CD14-positive monocyte (primary cell): ENCODE measurements around the gene POMGNT2. TPM values are rescaled to one million over a fixed set of nuclear protein-coding genes. Genes with fewer than 3 reads are reported as not detected.

Experiments used
- DNase-seq, 3 donors: peaks; one replicate each; pipeline ENCODE4 v3.0.0-alpha.2; 2011 to 2022
- H2AFZ ChIP-seq: 2 replicates; pipeline ENCODE4 v1.6.0; 2012; ENCODE audit warnings: mild to moderate bottlenecking, low read depth, low read length, inconsistent platforms; ENCODE audit not compliant: insufficient read depth, poor library complexity, severe bottlenecking
- H3K27ac ChIP-seq, 2 donors: 1 replicate in 1 of 2; 2 replicates in 1 of 2; pipeline ENCODE4 v1.5.1; 2012 to 2013; ENCODE audit warnings: low read length in 2 of 2, control low read depth in 1 of 2, inconsistent platforms in 1 of 2, low read depth in 1 of 2, mild to moderate bottlenecking in 1 of 2
- H3K27me3 ChIP-seq, 2 donors: one replicate each; pipeline versions ENCODE4 v1.6.0 to v1.6.1; 2011 to 2013; ENCODE audit warnings: low read length in 2 of 2; ENCODE audit not compliant: control insufficient read depth in 2 of 2, insufficient read depth in 2 of 2
- H3K36me3 ChIP-seq, 2 donors: replicated peaks in 1 of 2; 1 replicate in 1 of 2; 2 replicates in 1 of 2; pipeline versions ENCODE4 v1.5.1 to v1.6.1; 2012 to 2013; ENCODE audit warnings: low read length in 2 of 2, control low read depth in 1 of 2, inconsistent platforms in 1 of 2, mild to moderate bottlenecking in 1 of 2; ENCODE audit not compliant: insufficient read depth in 2 of 2, control insufficient read depth in 1 of 2
- H3K4me1 ChIP-seq, 2 donors: 1 replicate in 1 of 2; 2 replicates in 1 of 2; pipeline versions ENCODE4 v1.5.1 to v1.6.1; 2012 to 2013; ENCODE audit warnings: low read length in 2 of 2, control low read depth in 1 of 2, inconsistent platforms in 1 of 2, mild to moderate bottlenecking in 1 of 2, moderate library complexity in 1 of 2; ENCODE audit not compliant: insufficient read depth in 2 of 2, control insufficient read depth in 1 of 2
- H3K4me2 ChIP-seq: replicated peaks from 2 replicates; pipeline ENCODE3; 2012; ENCODE audit warnings: low read length, moderate library complexity, mild to moderate bottlenecking; ENCODE audit not compliant: poor library complexity, severe bottlenecking; ENCODE audit errors: extremely low read depth
- H3K4me3 ChIP-seq, 3 experiments: fragments of 200-600 bp in 1 of 3; sonication (generic) in 1 of 3; replicated peaks in 1 of 3; 1 replicate in 2 of 3; 2 replicates in 1 of 3; pipeline ENCODE4 v1.5.1; 2011 to 2013; ENCODE audit warnings: low read length in 3 of 3, mild to moderate bottlenecking in 3 of 3, control low read depth in 2 of 3, low read depth in 2 of 3, inconsistent platforms in 1 of 3, moderate library complexity in 1 of 3
- H3K79me2 ChIP-seq: 2 replicates; pipeline ENCODE4 v1.6.0; 2012; ENCODE audit warnings: mild to moderate bottlenecking, control low read depth, inconsistent platforms, low read length, moderate library complexity; ENCODE audit not compliant: insufficient read depth
- H3K9ac ChIP-seq: 2 replicates; pipeline ENCODE4 v1.6.0; 2017; ENCODE audit warnings: low read length, mild to moderate bottlenecking; ENCODE audit not compliant: insufficient read depth, poor library complexity, severe bottlenecking
- H3K9me3 ChIP-seq, 2 donors: replicated peaks in 1 of 2; 1 replicate in 1 of 2; 2 replicates in 1 of 2; pipeline versions ENCODE4 v1.5.1 to v1.6.1; 2012 to 2013; ENCODE audit warnings: low read length in 2 of 2, control low read depth in 1 of 2; ENCODE audit not compliant: control insufficient read depth in 1 of 2, insufficient read depth in 1 of 2
- H4K20me1 ChIP-seq: 2 replicates; pipeline ENCODE4 v1.6.0; 2012; ENCODE audit warnings: mild to moderate bottlenecking, low read length, control low read depth, moderate library complexity; ENCODE audit not compliant: insufficient read depth
- H3K27ac Mint-ChIP-seq, 7 donors: one replicate each; pipeline ENCODE4 v1.8.0; 2020; ENCODE audit warnings: mild to moderate bottlenecking in 7 of 7, mixed read lengths in 7 of 7, moderate library complexity in 6 of 7, inconsistent platforms in 2 of 7
- H3K27me3 Mint-ChIP-seq, 3 donors: one replicate each; pipeline ENCODE4 v1.8.0; 2021 to 2022; ENCODE audit warnings: low read depth in 3 of 3, mild to moderate bottlenecking in 3 of 3, mixed read lengths in 3 of 3, moderate library complexity in 3 of 3, inconsistent platforms in 1 of 3
- H3K36me3 Mint-ChIP-seq, 2 donors: one replicate each; pipeline ENCODE4 v1.8.0; 2020; ENCODE audit warnings: mixed read lengths in 2 of 2, inconsistent platforms in 1 of 2, mild to moderate bottlenecking in 1 of 2
- H3K4me1 Mint-ChIP-seq: one replicate; pipeline ENCODE4 v1.8.0; 2020; ENCODE audit warnings: mild to moderate bottlenecking, mixed read lengths
- H3K4me3 Mint-ChIP-seq, 2 donors: one replicate each; pipeline ENCODE4 v1.8.0; 2020; ENCODE audit warnings: mild to moderate bottlenecking in 2 of 2, mixed read lengths in 2 of 2, moderate library complexity in 1 of 2
- H3K9me3 Mint-ChIP-seq, 7 donors: one replicate each; pipeline ENCODE4 v1.8.0; 2020 to 2022; ENCODE audit warnings: mixed read lengths in 7 of 7, mild to moderate bottlenecking in 6 of 7, moderate library complexity in 6 of 7, inconsistent platforms in 2 of 7
- CTCF ChIP-seq: fragments of 200-600 bp; IDR thresholded peaks from one replicate; pipeline ENCODE4 v1.8.0; 2022; ENCODE audit warnings: antibody characterized with exemption, mild to moderate bottlenecking
- WGBS: methylation state at CpG from one replicate; pipeline ENCODE4 v1.1.5; 2013; ENCODE audit warnings: missing lambda C conversion rate; ENCODE audit not compliant: insufficient coverage; 5-methylcytosine and 5-hydroxymethylcytosine counted together
- intact Hi-C, 2 donors: fragments of 100-400 bp; cut with micrococcal nuclease; formaldehyde crosslinking; loops; one replicate each; pipeline versions ENCODE4 v1.15.0 to v1.15.1; 2023
- polyA plus RNA-seq, 3 donors: library from polyadenylated mRNA; depleted of rRNA in 1 of 3; unstranded in 2 of 3; stranded (reverse) in 1 of 3; fragments of 300-500 nt in 2 of 3; fragments of >200 nt in 1 of 3; fragmentation: Illumina TruSeq in 2 of 3; gene quantifications; 1 replicate in 2 of 3; 2 replicates in 1 of 3; pipeline ENCODE4 v1.2.3, GENCODE V29; 2012 to 2021

Gene POMGNT2
- polyA plus RNA-seq, 3 donors, result 4.3 to 5.1 (median 4.4) TPM

GRCh38 chr3:43077707-43078106, 28.2 kb downstream of the POMGNT2 start:
- intact Hi-C loops, result no loop called here
- no peak overlapping the region for H3K9ac ChIP-seq
- no peak overlapping the region for H2AFZ ChIP-seq
- peaks cover 3 to 18% (median 4%) of the 10 kb centered on the region in 7 donors for H3K9me3 Mint-ChIP-seq
- peaks cover 8 to 21% of the 10 kb centered on the region in 2 donors for H3K36me3 Mint-ChIP-seq
- DNase-seq, result no peak
- H3K4me3 ChIP-seq, result no peak overlapping the region
- no peaks in the 10 kb centered on the region for H3K4me1 Mint-ChIP-seq
- H3K27me3 Mint-ChIP-seq, result peaks cover 0 to 2% (median 2%) of the 10 kb centered on the region in 3 donors
- no peaks in the 10 kb centered on the region for H4K20me1 ChIP-seq
- H3K27ac ChIP-seq, result no peak overlapping the region
- no peaks in the 10 kb centered on the region for H3K9me3 ChIP-seq
- TF ChIP-seq CTCF, result no peak
- H3K27me3 ChIP-seq, result no peaks in the 10 kb centered on the region
- no peaks in the 10 kb centered on the region for H3K4me1 ChIP-seq
- no peaks in the 10 kb centered on the region for H3K79me2 ChIP-seq
- peaks cover 0 to 13% of the 10 kb centered on the region in 2 donors for H3K36me3 ChIP-seq
- H3K27ac Mint-ChIP-seq, result no peak overlapping the region
- H3K4me2 ChIP-seq, result no peak overlapping the region
- no peak overlapping the region for H3K4me3 Mint-ChIP-seq

DNA sequence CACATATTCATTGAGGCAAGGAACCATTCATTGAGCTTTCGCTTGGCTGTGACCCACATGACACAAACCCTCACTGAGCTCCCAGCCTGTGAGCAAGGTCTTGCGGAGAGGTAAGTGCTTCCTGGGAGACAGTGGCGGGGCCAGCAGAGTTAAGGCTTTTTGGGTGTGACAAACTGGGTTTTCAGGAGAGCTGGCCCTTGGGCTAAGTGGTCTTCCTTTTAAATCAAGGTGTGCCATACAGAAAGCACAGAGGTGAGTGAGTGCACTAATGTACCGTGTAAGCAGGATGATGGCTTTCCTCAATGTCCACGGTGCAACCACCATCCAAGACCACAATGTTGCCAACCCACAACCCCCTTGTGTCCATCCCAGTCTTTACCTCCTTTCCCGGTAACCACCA, 28.6 kb downstream of the POMGNT2 start:
- Histone ChIP-seq H3K9me3 (no peaks in the 10 kb centered on the region), H2AFZ (no peak overlapping the region), H3K27me3 (no peaks in the 10 kb centered on the region), H3K4me2 (no peak overlapping the region), H3K9ac (no peak overlapping the region), H3K4me3 (no peak overlapping the region), H4K20me1 (no peaks in the 10 kb centered on the region), H3K36me3 (peaks cover 0 to 13% of the 10 kb centered on the region in 2 donors), H3K79me2 (no peaks in the 10 kb centered on the region), H3K27ac (no peak overlapping the region), H3K4me1 (no peaks in the 10 kb centered on the region)
- intact Hi-C loops, result no loop called here
- H3K36me3 Mint-ChIP-seq, result peaks cover 8 to 21% of the 10 kb centered on the region in 2 donors
- TF ChIP-seq CTCF, result no peak
- H3K9me3 Mint-ChIP-seq, result peaks cover 0 to 14% (median 4%) of the 10 kb centered on the region in 7 donors
- peaks cover 0 to 3% (median 2%) of the 10 kb centered on the region in 3 donors for H3K27me3 Mint-ChIP-seq
- no peak for DNase-seq
- no peak overlapping the region for H3K27ac Mint-ChIP-seq
- H3K4me3 Mint-ChIP-seq, result no peak overlapping the region
- H3K4me1 Mint-ChIP-seq, result no peaks in the 10 kb centered on the region
- 95% methylated on average over 2 of the region's 6 CpGs for WGBS
